Ishikawa (cell line): ENCODE results near the gene ELP4.

Source experiments
- CEBPB ChIP-seq: IDR thresholded peaks from 2 replicates; pipeline ENCODE4 v1.6.1; 2012
- CREB1 ChIP-seq: IDR thresholded peaks from 2 replicates; pipeline ENCODE4 v1.6.1; 2012; ENCODE audit warnings: low read depth
- FOXM1 ChIP-seq: IDR thresholded peaks from 2 replicates; pipeline ENCODE4 v1.6.1; 2012; ENCODE audit warnings: low read depth, borderline replicate concordance
- NFIC ChIP-seq: IDR thresholded peaks from 2 replicates; pipeline ENCODE4 v1.6.1; 2012
- TAF1 ChIP-seq: IDR thresholded peaks from 2 replicates; pipeline ENCODE4 v1.6.1; 2012; ENCODE audit warnings: low read depth, mild to moderate bottlenecking
- TEAD4 ChIP-seq: IDR thresholded peaks from 2 replicates; pipeline ENCODE4 v1.6.1; 2012
- YY1 ChIP-seq: IDR thresholded peaks from 2 replicates; pipeline ENCODE4 v1.6.1; 2012; ENCODE audit warnings: low read depth
- ZBTB7A ChIP-seq: IDR thresholded peaks from 2 replicates; pipeline ENCODE4 v1.6.1; 2012; ENCODE audit warnings: low read depth
- TF ChIP-seq, protein P1 (sequence below): IDR thresholded peaks from 2 replicates; pipeline ENCODE4 v1.6.1; 2012
- TF ChIP-seq, protein P2 (sequence below): IDR thresholded peaks from 2 replicates; pipeline ENCODE4 v1.6.1; 2012; ENCODE audit warnings: low read depth, mild to moderate bottlenecking
- TF ChIP-seq, protein P3 (sequence below): IDR thresholded peaks from 2 replicates; pipeline ENCODE4 v1.6.1; 2012

DNA sequence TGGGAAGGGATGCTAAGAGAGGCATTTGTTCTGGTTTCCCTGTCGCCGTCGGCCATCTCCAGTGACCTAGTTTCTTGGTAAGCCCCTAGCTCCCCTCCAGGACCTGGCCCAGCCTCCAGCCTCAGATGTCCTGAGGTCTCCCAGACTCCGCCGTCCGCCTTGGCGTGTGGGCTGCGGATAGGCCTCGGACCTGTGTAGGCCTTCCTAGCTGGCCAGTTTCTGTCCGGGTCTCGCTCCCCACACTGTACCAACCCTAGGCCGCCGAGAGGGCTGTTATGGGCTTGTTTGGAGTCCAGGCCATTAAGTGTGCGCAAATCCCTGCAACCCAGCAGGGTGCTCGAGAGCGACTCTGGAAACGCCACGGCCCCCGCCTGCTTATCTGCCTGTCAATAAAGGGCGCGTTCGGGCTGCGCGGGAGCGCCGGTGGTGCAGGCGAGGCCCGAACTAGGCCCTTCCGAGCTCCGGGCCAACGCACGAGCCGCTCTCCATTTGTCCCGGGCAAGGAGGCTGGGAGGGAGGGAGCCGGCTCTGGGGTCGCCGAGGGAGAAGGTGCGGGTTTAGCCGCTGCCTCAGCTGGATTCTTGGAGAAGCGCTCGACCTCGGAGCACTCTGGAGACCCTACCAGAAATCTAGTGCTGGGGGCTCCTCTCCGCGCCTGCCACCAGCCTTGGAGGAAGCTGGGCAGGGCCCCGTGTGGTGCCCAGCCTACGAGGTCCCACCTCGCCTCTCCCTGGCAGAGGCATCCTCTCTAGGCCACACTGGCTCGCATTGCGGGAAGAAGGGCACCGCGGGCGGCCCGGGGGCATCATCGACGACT lies 310.3 kb downstream of the ELP4 start:
- TF ChIP-seq, protein P1, sequence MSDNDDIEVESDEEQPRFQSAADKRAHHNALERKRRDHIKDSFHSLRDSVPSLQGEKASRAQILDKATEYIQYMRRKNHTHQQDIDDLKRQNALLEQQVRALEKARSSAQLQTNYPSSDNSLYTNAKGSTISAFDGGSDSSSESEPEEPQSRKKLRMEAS = no peak
- TF ChIP-seq TAF1 (no peak), TEAD4 (no peak), CREB1 (no peak), ZBTB7A (no peak), NFIC (no peak), CEBPB (no peak), YY1 (no peak), FOXM1 (no peak)
- TF ChIP-seq, protein P2, sequence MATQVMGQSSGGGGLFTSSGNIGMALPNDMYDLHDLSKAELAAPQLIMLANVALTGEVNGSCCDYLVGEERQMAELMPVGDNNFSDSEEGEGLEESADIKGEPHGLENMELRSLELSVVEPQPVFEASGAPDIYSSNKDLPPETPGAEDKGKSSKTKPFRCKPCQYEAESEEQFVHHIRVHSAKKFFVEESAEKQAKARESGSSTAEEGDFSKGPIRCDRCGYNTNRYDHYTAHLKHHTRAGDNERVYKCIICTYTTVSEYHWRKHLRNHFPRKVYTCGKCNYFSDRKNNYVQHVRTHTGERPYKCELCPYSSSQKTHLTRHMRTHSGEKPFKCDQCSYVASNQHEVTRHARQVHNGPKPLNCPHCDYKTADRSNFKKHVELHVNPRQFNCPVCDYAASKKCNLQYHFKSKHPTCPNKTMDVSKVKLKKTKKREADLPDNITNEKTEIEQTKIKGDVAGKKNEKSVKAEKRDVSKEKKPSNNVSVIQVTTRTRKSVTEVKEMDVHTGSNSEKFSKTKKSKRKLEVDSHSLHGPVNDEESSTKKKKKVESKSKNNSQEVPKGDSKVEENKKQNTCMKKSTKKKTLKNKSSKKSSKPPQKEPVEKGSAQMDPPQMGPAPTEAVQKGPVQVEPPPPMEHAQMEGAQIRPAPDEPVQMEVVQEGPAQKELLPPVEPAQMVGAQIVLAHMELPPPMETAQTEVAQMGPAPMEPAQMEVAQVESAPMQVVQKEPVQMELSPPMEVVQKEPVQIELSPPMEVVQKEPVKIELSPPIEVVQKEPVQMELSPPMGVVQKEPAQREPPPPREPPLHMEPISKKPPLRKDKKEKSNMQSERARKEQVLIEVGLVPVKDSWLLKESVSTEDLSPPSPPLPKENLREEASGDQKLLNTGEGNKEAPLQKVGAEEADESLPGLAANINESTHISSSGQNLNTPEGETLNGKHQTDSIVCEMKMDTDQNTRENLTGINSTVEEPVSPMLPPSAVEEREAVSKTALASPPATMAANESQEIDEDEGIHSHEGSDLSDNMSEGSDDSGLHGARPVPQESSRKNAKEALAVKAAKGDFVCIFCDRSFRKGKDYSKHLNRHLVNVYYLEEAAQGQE = no peak
- TF ChIP-seq, protein P3, sequence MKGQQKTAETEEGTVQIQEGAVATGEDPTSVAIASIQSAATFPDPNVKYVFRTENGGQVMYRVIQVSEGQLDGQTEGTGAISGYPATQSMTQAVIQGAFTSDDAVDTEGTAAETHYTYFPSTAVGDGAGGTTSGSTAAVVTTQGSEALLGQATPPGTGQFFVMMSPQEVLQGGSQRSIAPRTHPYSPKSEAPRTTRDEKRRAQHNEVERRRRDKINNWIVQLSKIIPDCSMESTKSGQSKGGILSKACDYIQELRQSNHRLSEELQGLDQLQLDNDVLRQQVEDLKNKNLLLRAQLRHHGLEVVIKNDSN = no peak
